B cell (primary cell): ENCODE measurements around the gene FHIP1B.

Experiments
- EZH2 ChIP-seq: IDR thresholded peaks from 2 replicates; pipeline ENCODE4 v1.6.1; 2012; ENCODE audit warnings: borderline replicate concordance, low read depth, mild to moderate bottlenecking, moderate library complexity, low read length; ENCODE audit not compliant: insufficient read depth, poor library complexity, severe bottlenecking
- TF ChIP-seq, protein P1 (sequence below): fragments of 200-600 bp; IDR thresholded peaks from one replicate; pipeline ENCODE4 v1.8.0; 2022; ENCODE audit warnings: antibody characterized with exemption, mild to moderate bottlenecking

DNA sequence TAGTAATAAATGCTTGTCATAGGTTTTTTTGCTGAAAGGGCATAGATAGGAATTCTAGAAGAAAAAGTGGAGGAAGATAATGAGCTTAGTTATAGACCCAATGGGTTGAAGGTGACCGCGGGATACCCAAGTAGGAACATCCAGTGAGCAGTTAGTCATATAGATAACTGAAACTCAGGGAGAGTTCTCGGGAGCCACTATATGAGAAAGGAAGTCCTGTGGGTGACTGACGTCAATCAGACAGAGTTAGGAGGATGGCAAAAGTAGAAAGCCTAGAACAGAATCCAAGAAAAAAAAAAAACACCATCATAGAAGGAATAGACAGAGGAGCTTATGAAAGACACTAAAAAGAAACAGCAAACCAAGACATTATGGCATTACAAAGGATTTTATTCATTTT is 2.8 kb upstream of the FHIP1B start:
- no peak for TF ChIP-seq EZH2
- TF ChIP-seq, protein P1, sequence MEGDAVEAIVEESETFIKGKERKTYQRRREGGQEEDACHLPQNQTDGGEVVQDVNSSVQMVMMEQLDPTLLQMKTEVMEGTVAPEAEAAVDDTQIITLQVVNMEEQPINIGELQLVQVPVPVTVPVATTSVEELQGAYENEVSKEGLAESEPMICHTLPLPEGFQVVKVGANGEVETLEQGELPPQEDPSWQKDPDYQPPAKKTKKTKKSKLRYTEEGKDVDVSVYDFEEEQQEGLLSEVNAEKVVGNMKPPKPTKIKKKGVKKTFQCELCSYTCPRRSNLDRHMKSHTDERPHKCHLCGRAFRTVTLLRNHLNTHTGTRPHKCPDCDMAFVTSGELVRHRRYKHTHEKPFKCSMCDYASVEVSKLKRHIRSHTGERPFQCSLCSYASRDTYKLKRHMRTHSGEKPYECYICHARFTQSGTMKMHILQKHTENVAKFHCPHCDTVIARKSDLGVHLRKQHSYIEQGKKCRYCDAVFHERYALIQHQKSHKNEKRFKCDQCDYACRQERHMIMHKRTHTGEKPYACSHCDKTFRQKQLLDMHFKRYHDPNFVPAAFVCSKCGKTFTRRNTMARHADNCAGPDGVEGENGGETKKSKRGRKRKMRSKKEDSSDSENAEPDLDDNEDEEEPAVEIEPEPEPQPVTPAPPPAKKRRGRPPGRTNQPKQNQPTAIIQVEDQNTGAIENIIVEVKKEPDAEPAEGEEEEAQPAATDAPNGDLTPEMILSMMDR = no peak
